GM06990 (cell line): ENCODE data around the gene OR56B4.

Experiments
- DNase-seq: peaks from one replicate; pipeline ENCODE4 v3.0.0-alpha.2; 2011; ENCODE audit not compliant: insufficient read length; ENCODE audit errors: extremely low read depth
- H3K27me3 ChIP-seq: replicated peaks from 2 replicates; pipeline ENCODE4 v1.6.0; 2011; ENCODE audit warnings: low read length; ENCODE audit not compliant: control insufficient read depth, insufficient read depth
- H3K36me3 ChIP-seq: 2 replicates; pipeline ENCODE4 v1.5.1; 2011; ENCODE audit warnings: low read length; ENCODE audit not compliant: control insufficient read depth, insufficient read depth
- H3K4me3 ChIP-seq: replicated peaks from 2 replicates; pipeline ENCODE4 v1.5.1; 2011; ENCODE audit warnings: low read depth, mild to moderate bottlenecking, control low read depth, low read length
- CTCF ChIP-seq: IDR thresholded peaks from 2 replicates; pipeline ENCODE4 v1.5.1; 2011; ENCODE audit warnings: low read length, control low read depth, mild to moderate bottlenecking, inconsistent platforms; ENCODE audit not compliant: insufficient read depth, poor library complexity, severe bottlenecking

The OR56B4 gene

GRCh38 chr11:6110011-6110410 lies 2.5 kb downstream of the OR56B4 start:
- H3K36me3 ChIP-seq = no peaks in the 10 kb centered on the region

GRCh38 chr11:6111673-6112072 lies 4.2 kb downstream of the OR56B4 start:
- Histone ChIP-seq H3K36me3 (no peaks in the 10 kb centered on the region), H3K27me3 (no peaks in the 10 kb centered on the region), H3K4me3 (no peak overlapping the region)
- TF ChIP-seq CTCF = no peak
- DNase-seq = no peak

More at GRCh38 chr11:6110011-6110410, 2.5 kb downstream of the OR56B4 start:
- no peaks in the 10 kb centered on the region for H3K27me3 ChIP-seq
- DNase-seq = no peak
- no peak for TF ChIP-seq CTCF
- H3K4me3 ChIP-seq = no peak overlapping the region

- H3K36me3 ChIP-seq = no peaks in the 10 kb centered on the region
- H3K27me3 ChIP-seq = no peaks in the 10 kb centered on the region
- no peak for TF ChIP-seq CTCF
- H3K4me3 ChIP-seq = no peak overlapping the region
- no peak for DNase-seq
Observed at GRCh38 chr11:6116638-6117037, 9.2 kb downstream of the OR56B4 start.

DNA sequence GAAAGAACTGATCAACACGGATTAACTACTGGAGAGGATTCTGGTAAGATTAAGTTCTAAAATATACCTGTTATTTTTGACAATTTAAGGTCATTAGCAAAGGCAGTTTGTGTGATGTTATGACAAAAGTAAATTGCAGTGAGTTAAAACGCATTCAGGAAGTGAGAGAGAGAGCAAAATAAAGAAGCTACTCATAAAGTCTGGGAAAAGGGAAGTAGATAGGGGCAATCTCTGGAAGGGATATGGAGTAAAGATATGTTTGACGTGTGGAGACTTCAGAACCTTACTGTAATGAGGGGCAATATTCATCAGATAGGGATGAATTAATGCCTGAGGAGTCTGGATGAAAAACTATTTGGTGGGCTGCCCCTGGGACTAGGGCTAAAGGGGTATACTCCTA lies 16.8 kb downstream of the OR56B4 start:
- Histone ChIP-seq H3K27me3 (no peaks in the 10 kb centered on the region), H3K36me3 (no peaks in the 10 kb centered on the region), H3K4me3 (no peak overlapping the region)
- TF ChIP-seq CTCF = no peak
- no peak for DNase-seq

- Histone ChIP-seq H3K36me3 (no peaks in the 10 kb centered on the region), H3K4me3 (no peak overlapping the region), H3K27me3 (no peaks in the 10 kb centered on the region)
- no peak for TF ChIP-seq CTCF
- DNase-seq = no peak
Observed at GRCh38 chr11:6127881-6128280, 20.4 kb downstream of the OR56B4 start.

DNA sequence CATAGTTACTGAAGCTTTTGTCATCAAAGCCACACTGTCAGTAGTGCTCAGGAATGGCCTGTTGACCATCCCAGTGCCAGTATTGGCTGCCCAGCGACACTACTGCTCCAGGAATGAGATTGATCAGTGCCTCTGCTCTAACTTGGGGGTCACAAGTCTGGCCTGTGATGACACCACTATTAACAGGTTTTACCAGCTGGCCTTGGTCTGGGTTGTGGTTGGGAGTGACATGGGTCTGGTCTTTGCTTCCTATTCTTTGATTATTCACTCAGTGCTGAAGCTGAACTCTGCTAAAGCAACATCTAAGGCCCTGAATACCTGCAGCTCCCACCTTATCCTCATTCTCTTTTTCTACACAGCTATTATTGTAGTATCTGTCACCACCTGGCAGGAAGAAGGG lies 21.5 kb downstream of the OR56B4 start:
- no peak for TF ChIP-seq CTCF
- H3K27me3 ChIP-seq = no peaks in the 10 kb centered on the region
- no peak for DNase-seq

More for the DNA sequence above, 21.5 kb downstream of the OR56B4 start:
- no peaks in the 10 kb centered on the region for H3K36me3 ChIP-seq
- H3K4me3 ChIP-seq = no peak overlapping the region
